NCI-H1930 (cell line): ENCODE data around the gene ITIH5.

Experiments
- DNase-seq, 2 experiments: peaks; one replicate each; lab custom pipeline; 2025; lab: John Stamatoyannopoulos, UW

The ITIH5 gene

DNA sequence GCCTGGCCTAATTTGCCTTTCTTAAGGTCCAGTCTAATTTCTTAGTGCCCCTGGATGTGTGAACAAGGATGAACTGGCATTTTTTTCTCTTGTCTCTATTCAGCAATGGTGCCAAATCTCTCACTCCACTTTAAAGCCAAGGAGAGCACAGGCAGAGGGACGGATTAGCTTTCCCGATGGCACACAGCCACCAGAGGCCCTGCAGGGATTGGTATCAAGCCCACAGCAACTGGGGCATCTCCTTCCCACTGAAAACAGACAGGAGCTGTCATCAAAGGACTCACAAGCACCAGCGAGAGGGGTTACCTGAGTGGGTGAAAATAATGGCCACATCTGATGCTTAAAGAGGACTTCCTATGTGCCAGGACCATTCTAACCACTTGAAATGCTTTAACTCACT, 83.1 kb downstream of the ITIH5 start:
- no peak for DNase-seq

DNA sequence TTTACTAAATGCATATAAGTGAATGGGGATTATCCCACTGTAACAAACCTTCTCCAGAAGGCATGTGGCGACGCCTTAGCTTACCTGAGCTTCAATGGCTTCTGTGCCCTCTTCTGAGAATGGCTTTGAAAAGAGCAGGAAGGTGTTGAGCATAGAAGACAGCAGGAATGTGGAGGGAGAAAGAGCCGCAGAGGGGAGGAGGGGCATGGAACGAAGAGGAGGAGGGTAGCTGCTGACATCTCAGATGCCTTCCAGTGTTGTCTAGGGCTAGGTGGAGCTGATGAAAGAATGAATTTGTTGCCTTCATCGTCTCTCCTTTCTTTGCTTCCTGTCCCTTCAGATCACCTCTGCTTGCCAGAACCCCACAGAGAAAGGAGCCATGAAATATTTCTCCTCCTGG, 86.2 kb downstream of the ITIH5 start:
- DNase-seq: no peak

DNA sequence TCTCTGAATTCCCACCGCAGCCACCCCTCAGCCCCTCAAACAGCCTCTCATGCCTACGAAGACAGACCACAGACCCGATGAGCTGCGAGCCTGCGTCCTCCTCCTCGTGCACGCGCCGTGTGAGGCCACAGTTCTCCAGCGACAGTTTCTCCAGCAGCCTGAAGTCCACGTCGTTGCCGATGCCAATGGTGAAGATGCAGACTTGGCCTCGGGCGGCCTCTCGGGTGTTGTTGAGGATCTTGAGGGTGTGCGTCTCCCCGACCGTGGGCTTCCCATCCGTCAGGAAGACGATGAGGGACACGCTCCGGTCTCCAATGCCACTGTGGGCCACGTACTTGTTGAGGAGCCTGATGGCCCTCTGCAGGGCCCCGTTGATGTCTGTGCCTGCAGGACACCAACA, 87.1 kb downstream of the ITIH5 start:
- DNase-seq: no peak

GRCh38 chr10:7577579-7577978, 89.2 kb downstream of the ITIH5 start:
- no peak for DNase-seq

GRCh38 chr10:7577176-7577575, 89.6 kb downstream of the ITIH5 start:
- DNase-seq: no peak

DNA sequence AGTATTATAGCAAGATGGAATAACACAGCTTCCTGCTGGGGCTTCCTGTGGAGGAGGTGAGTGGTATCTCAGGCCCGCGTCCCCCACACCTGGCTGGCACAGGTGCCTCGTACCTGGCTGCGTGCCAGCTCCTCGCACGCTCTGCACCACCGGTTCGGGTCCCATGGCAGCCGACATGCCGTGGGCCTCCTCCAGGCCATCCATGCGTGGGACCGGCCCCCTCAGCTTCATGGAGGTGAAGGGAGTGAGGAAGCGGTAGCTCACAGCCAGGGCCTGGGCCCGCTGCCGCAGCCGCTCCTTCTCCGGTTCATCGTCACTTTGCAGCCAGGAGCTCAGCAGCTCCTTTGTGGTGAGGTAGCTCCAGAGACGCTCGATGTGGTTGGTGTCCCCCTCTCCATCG, 90.4 kb downstream of the ITIH5 start:
- DNase-seq: no peak

DNA sequence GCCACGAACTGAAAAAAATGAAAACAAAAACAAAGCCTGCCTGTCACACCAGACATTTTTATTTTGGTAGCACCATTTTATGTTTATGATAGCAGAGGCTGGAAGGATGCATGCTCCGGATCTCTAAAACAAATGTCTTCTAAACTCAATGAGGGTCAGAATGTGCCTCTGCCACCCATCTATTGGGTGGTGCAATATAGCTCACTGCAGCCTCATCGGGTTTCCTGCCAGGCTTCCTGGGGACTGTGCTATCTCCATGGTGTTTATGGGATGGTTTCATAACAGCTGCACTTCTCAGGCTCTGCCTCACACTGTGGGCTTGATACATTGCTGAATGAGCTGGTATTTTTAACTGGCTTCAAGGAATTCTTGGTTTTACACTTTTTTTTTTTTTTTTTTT, 94.4 kb downstream of the ITIH5 start:
- no peak for DNase-seq

GRCh38 chr10:7571981-7572380, 94.8 kb downstream of the ITIH5 start:
- DNase-seq: no peak

DNA sequence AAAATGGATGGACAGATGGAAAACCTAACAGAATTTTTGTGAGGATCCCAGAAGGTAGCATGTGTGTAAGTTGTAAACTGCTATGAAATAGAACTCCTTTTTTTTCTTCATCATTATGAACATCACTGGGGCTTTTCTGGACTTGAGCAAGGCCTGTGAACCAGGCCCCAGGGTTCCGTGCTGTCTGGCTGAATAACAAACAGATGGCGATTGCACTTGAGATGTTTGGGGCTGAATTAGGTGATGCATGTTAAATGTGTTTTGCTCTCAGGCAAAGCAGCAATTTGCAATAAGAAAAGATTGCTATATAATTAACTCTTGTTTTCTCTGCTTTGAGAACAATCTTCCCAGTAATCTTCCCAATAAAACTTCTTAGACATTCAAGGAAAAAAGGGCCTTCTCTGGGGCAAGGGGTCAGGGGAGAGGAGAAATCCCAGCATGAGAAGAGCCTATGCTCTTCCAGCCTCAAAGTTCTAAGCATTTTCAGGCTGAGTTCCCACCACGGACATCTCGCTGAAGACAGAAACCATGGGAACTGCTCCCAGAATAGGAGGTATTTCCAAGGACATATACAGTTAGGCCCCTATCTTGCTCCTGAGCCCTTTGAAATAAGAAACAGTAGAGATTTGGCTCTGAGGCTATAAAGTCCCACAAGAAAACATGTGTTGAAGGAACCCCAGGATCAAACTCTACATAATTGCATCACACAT, 98.7 kb downstream of the ITIH5 start:
- no peak for DNase-seq

DNA sequence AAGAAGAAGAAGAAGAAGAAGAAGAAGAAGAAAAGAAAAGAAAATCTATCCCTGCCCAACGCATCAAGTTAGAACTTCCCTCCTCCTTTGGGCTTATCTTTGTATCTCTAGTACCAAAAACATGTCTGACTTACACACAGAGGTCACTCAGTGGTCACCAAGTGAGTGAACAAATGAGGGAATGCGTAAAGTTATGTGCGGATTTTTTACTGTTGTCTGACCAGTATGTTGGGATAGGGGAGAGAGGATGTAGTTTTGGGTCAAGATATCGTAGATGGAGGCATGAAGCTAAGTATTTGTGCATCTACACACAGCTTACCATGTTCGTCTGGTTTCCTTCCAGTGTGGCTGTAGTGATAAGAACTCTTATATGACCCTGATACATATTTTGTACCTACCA, 99.9 kb downstream of the ITIH5 start:
- DNase-seq: no peak

DNA sequence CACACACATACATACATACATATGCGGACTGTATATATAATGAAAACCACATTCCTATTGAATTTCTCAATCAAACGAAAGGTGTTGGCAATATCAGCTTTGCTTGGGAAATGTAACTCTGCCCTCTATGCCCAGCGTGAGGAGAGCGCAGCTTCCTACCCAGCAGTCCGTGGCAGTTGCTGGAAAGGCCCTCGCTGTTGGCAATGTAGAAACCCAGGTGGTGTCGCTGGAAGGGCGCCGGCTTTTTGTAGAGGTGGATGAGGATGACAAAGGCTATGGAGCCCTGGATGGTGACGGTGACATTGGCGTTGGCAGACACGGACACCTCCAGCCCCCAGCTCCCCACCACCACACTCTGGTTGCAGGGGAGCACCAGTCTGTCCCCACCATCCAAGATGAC, 100.9 kb downstream of the ITIH5 start:
- DNase-seq: no peak

DNA sequence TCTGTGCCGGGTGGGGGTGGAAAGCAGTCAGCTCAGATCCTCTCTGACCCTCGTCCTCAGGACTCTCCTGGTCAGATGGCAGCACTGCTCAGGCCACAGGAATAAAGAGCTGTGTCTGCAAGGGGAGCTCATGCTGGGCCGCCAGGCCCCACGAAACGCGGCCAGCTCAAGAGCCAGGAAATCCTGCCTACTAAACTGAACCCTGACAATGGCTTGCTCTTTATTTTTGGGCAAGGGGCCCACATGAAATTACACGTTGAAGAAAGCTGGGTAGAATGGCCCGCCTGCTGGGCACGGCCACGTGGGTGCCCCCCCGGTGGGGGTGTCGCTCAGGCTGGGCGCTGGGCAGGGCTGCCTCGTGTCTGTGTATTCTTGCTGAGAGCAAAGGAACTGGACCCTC, 103.0 kb downstream of the ITIH5 start:
- no peak for DNase-seq

DNA sequence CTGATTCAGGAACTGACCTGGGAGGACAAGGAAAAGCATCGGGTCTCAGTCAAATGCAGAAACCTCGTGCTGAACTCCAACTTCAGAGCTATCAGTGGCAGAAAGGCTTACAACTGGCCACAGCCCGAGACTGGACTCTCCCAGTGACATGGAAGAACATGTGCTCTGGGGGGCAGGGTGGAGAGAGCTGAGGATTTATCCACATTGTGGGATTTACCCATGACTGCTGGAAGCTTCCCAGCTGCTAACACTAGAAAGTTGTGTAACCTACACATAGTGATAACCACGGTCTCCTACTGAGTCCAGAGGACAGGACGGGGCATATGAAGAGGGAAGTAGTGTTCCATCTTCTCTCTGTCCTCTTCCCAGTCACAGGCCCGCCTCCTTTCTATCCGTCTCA, 103.4 kb downstream of the ITIH5 start:
- no peak for DNase-seq

DNA sequence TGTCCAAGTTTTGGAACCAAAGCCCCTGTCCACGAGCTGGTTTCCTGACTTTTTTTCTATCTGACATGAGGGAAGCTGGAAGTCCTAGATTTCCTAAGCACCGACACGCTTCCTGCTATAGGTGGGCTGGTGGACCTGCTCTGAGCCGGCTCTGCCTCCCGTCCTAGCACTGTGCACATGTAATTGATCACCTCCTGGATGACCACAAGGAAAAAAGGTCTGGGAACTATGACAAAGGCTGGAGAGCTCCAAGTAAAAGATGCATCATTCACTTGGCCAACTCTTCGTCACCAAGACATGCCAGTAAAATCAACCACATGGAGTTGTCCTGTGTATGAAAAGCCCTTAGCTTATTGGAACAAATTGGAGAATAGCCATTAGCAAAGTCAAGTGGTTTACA, 104.8 kb downstream of the ITIH5 start:
- no peak for DNase-seq

GRCh38 chr10:7561216-7561893, 105.4 kb downstream of the ITIH5 start:
- no peak for DNase-seq

- no peak for DNase-seq
Measured at GRCh38 chr10:7560519-7560918, 106.2 kb downstream of the ITIH5 start.

DNA sequence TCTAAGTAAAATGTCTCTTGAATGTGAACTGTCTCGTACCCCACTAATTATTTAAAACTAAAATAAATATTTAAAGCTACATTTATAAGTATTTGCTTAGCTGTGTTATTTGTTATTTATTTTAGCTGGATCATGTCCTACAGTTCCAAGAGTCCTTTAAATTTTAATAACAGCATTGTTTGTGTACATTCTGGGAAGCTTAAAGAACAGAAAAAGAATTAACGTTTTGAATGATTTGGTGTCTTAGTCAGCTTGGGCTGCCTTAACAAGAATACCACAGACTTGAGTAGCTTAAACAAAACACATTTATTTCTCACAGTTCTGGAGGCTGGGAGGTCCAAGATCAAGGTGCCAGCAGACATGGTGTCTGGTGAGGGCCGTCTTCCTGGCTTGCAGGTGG, 107.4 kb downstream of the ITIH5 start:
- no peak for DNase-seq

DNA sequence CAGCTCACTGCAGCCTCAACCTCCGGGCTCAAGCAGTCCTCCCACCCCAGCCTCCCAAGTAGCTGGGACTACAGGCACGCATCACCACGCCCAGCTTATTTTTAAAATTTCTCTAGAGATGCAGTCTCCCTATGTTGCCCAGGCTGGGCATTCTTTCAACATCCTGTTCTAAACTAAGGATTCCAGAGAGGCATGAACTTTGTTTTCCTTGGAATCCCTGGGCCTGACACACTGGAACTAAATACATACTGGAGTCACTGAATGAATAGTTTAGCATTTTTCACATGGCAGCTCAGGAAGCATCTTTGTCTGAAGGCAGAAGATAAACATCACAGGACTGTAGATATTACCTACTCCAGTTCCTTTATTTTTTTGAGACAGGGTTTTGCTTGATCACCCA, 108.7 kb downstream of the ITIH5 start:
- no peak for DNase-seq

DNA sequence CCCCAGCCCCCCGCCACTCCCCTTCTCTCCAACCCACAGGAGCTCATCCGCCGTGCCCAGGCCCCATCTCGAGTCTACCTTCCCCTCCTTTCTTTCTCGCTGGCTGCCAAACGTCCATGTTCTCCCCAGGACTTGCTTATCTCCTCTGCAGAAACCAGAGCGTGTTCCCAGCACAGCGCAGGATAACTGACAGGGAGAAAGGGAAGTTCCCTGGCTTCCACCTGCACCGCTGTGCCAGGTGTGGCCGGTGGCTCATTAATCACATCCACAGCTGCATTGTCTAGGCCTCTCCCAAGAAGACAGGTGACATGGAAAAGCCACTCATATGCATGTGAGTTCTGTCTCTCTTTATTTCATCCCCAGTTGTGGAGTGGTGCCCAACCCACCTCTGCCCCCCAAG, 113.2 kb downstream of the ITIH5 start:
- no peak for DNase-seq

DNA sequence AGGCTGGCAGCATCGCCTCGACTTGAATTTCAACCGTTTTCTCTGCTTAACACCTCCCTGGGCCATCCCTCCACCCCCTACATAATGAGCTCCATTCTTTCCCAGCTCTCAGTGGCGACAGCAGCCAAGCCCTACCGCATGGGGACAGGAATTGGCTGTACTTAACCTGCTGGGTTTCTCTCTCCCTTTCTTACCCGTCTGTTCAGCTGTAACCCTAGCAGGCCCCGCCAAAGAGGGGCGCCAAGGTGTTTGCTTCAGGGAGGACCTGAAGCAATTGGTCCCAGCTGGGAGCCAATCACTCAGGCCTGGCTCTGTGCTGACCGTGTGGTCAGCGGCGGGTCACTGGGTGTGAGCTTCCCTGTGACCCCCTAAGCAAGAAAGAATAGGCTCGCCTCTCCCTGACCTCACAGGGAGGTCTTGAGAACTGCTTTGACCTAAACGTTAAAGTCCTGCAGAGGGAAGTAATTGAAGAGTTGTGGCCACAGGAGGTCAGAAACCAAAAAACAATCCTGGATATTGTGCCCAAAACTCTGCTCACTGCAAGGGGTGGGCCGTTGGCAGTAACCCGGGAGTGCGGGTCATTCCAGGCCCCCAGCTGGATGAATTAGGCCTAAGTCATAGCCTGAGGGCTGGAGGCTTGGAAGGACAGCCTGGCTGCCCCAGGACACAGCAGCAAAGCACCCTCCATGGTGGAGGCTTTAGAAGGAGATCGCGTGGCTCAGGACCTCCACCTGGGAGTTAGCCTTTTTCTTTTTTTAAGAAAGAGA, 114.6 kb downstream of the ITIH5 start:
- DNase-seq: no peak

DNA sequence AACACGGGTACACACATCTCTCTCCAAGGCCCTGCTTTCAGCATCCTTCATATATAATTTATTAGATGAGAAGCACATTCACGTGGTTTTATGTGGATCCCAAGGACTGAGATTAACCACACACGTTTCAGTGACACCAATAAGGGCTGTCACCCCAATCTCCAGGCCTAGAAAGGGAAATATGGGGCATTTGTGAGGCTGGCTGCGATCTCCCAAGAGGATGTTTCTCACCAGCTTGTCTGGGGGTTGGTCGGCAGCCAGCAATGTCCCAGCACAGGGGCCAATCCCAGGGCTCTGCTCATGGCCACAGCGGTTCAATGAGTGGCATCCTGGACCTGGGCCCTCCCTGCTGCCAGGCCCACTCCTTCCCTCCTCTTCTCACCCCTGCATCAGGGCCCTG, 115.5 kb downstream of the ITIH5 start:
- DNase-seq: no peak

DNA sequence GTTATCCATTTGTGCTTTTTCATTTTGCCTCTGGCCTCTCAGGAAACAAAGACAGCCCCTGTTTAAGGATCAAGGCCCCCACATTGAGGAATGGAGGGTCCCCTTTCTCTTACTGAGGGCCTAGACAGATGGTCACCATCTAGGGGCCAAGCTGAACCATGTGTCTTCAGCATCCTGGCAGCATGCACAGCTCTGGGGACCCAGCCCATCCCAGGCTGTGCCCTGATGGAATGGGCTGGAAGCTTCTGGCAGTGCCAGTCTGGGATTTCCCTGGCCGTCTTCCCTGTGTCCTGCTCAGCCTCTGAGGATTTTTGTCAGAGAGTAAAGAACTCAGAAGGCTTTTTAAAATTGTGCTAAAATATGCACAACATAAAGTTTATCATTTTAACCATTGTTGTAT, 116.8 kb downstream of the ITIH5 start:
- no peak for DNase-seq

DNA sequence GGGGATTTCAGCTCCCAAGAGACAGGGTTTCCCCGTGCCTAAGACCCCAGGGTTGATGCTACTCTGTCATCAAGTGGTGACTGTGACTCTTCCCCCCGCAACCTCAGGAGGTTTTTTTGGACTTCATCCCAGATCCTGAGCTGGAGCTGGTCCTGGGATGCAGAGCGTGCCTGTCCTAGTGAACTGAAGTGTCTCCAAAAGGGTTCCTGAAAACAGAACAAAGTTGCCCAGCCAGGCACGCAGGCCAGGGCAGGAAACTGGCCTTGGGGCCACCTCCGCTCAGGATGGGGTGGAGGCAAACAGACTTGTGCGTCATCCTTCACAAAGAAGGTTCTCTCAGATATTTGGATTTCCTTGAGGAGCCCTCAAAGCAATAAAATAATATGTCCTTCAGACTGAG, 118.9 kb downstream of the ITIH5 start:
- DNase-seq: no peak
